GM18868 (cell line): ENCODE data around the gene HAO2.
A peak's percentile ranks its signal among the peaks of the same experiment; 100 is the strongest.
"Not testable (repeated sequence)": the region's sequence is repeated elsewhere in the genome, so short reads cannot be mapped to it uniquely, and the experiment has no call there.

ENCODE experiments used
- ATAC-seq: cut with Tn5 transposase; IDR thresholded peaks from one replicate; pipeline ENCODE4 v1.9.1; 2021; ENCODE audit warnings: mild to moderate bottlenecking, moderate library complexity; ENCODE audit not compliant: unreplicated experiment

HAO2 gene

GRCh38 chr1:119376594-119376993, 8.0 kb downstream of the HAO2 start:
- no peak for ATAC-seq

- ATAC-seq, result not testable (repeated sequence)
Measured at GRCh38 chr1:119377594-119377993, 9.0 kb downstream of the HAO2 start.

GRCh38 chr1:119379117-119379516, 10.5 kb downstream of the HAO2 start:
- no peak for ATAC-seq

- ATAC-seq, result no peak
Measured at GRCh38 chr1:119380304-119380703, 11.7 kb downstream of the HAO2 start.

GRCh38 chr1:119380983-119381662, 12.5 kb downstream of the HAO2 start:
- ATAC-seq, result no peak

GRCh38 chr1:119384591-119384990, 16.0 kb downstream of the HAO2 start:
- no peak for ATAC-seq

GRCh38 chr1:119385650-119386049, 17.1 kb downstream of the HAO2 start:
- no peak for ATAC-seq

GRCh38 chr1:119387858-119388257, 19.3 kb downstream of the HAO2 start:
- ATAC-seq, result no peak

GRCh38 chr1:119388450-119388849, 19.9 kb downstream of the HAO2 start:
- no peak for ATAC-seq

- ATAC-seq, result no peak
Measured at GRCh38 chr1:119390526-119390925, 21.9 kb downstream of the HAO2 start.

GRCh38 chr1:119391749-119392148, 23.2 kb downstream of the HAO2 start:
- ATAC-seq, result no peak

- no peak for ATAC-seq
Measured at GRCh38 chr1:119394085-119394484, 25.5 kb downstream of the HAO2 start.

- no peak for ATAC-seq
Measured at GRCh38 chr1:119396982-119397381, 28.4 kb downstream of the HAO2 start.

- no peak for ATAC-seq
Measured at GRCh38 chr1:119397986-119398385, 29.4 kb downstream of the HAO2 start.

GRCh38 chr1:119404736-119405135, 36.2 kb downstream of the HAO2 start:
- ATAC-seq, result no peak

- ATAC-seq, result no peak
Measured at GRCh38 chr1:119409731-119410130, 41.1 kb downstream of the HAO2 start.

- ATAC-seq, result no peak
Measured at GRCh38 chr1:119410961-119411360, 42.4 kb downstream of the HAO2 start.

GRCh38 chr1:119414950-119415349, 46.4 kb downstream of the HAO2 start, which contains the start of gene HSD3B2:
TSS of gene HSD3B2 (plus strand) at chr1:119415150. CDS start at chr1:119415420, 270 bp downstream.
- no peak for ATAC-seq

- ATAC-seq, result no peak
Measured at GRCh38 chr1:119416006-119416640, 47.5 kb downstream of the HAO2 start.

- ATAC-seq, result no peak
Measured at GRCh38 chr1:119419109-119419508, 50.5 kb downstream of the HAO2 start.

GRCh38 chr1:119420638-119421037, 52.1 kb downstream of the HAO2 start:
- no peak for ATAC-seq

GRCh38 chr1:119422631-119423030, 54.0 kb downstream of the HAO2 start:
- peak; percentile 71 for ATAC-seq

- no peak for ATAC-seq
Measured at GRCh38 chr1:119428991-119429390, 60.4 kb downstream of the HAO2 start.
